ENCODE measurements around the gene GAPDHS.

- TF ChIP-seq REST (IDR thresholded peaks at IDR 0.05) (no peak), CTCF (IDR thresholded peaks at IDR 0.05; ENCODE audit: low read depth, low read length, missing input control) (no peak), MAX (IDR thresholded peaks at IDR 0.05) (no peak), JUND (IDR thresholded peaks at IDR 0.05) (no peak), YY1 (IDR thresholded peaks at IDR 0.05) (no peak), RAD21 (IDR thresholded peaks at IDR 0.05) (no peak), SP1 (IDR thresholded peaks at IDR 0.05) (no peak), TAF1 (conservative IDR thresholded peaks at IDR 0.05) (no peak), FOXA1 (IDR thresholded peaks at IDR 0.05) (no peak), NR2F2 (IDR thresholded peaks at IDR 0.05) (no peak)
These were observed 54.1 kb downstream of the GAPDHS start for GRCh38 chr19:35587321-35587720.

Data from liver (tissue), 3 donors.